Neural cell (in vitro differentiated cells): ENCODE results near the gene ABCA6. TPM values are rescaled to one million over a fixed set of nuclear protein-coding genes. Genes with fewer than 3 reads are reported as not detected.

Source experiments
- H2AFZ ChIP-seq: fragments of 200-600, 300-800 bp; sonication (generic), shearing (Covaris generic); 2 replicates; pipeline ENCODE4 v1.6.0; 2014; ENCODE audit warnings: low read depth, mild to moderate bottlenecking, antibody characterized with exemption, low read length, moderate library complexity
- H3F3A ChIP-seq: fragments of 200-600 bp; shearing (Covaris generic); 2 replicates; pipeline ENCODE4 v1.6.1; 2016; ENCODE audit warnings: mild to moderate bottlenecking, moderate library complexity, mixed read lengths, antibody characterized with exemption, low read length; ENCODE audit not compliant: insufficient read depth, poor library complexity, severe bottlenecking
- H3K27ac ChIP-seq: fragments of 200-600, 300-800 bp; sonication (generic), shearing (Covaris generic); 2 replicates; pipeline ENCODE4 v1.5.1; 2014; ENCODE audit warnings: mild to moderate bottlenecking, low read length, moderate library complexity
- H3K27me3 ChIP-seq: fragments of 300-800, 200-600 bp; sonication (generic), shearing (Covaris generic); 2 replicates; pipeline ENCODE4 v1.6.0; 2014; ENCODE audit warnings: mild to moderate bottlenecking, low read depth, low read length, moderate library complexity; ENCODE audit not compliant: insufficient read depth
- H3K36me3 ChIP-seq: fragments of 300-800, 200-600 bp; sonication (generic), shearing (Covaris generic); 2 replicates; pipeline ENCODE4 v1.5.1; 2014; ENCODE audit warnings: mild to moderate bottlenecking, antibody characterized with exemption, low read length, moderate library complexity; ENCODE audit not compliant: insufficient read depth
- H3K4me2 ChIP-seq: fragments of 300-800, 200-600 bp; sonication (generic), shearing (Covaris generic); 2 replicates; pipeline ENCODE4 v1.6.0; 2014; ENCODE audit warnings: mild to moderate bottlenecking, low read length
- H3K4me3 ChIP-seq: fragments of 300-800, 200-600 bp; sonication (generic), shearing (Covaris generic); 2 replicates; pipeline ENCODE4 v1.5.1; 2014; ENCODE audit warnings: mild to moderate bottlenecking, low read length, moderate library complexity
- H3K79me2 ChIP-seq: fragments of 200-600 bp; shearing (Covaris generic); replicated peaks from 2 replicates; pipeline ENCODE4 v1.6.0; 2014; ENCODE audit warnings: mild to moderate bottlenecking, low read length, moderate library complexity; ENCODE audit not compliant: insufficient read depth
- H3K9ac ChIP-seq: fragments of 300-800, 200-600 bp; sonication (generic), shearing (Covaris generic); 2 replicates; pipeline ENCODE4 v1.6.1; 2016; ENCODE audit warnings: mild to moderate bottlenecking, low read length, mixed read lengths
- H3K9me2 ChIP-seq: fragments of 200-600 bp; shearing (Covaris generic); 2 replicates; pipeline ENCODE4 v1.6.1; 2016; ENCODE audit warnings: mild to moderate bottlenecking, low read length, mixed read lengths; ENCODE audit not compliant: insufficient read depth
- H3K9me3 ChIP-seq: fragments of 200-600, 300-800 bp; sonication (generic), shearing (Covaris generic); 2 replicates; pipeline ENCODE4 v1.6.1; 2016; ENCODE audit warnings: mild to moderate bottlenecking, mixed run types, low read length, moderate library complexity, mixed read lengths
- H4K20me1 ChIP-seq: fragments of 200-600 bp; shearing (Covaris generic); 2 replicates; pipeline ENCODE4 v1.6.1; 2016; ENCODE audit warnings: mild to moderate bottlenecking, mixed run types; ENCODE audit not compliant: insufficient read depth
- CTCF ChIP-seq: fragments of 450-650 bp; IDR thresholded peaks from 2 replicates; pipeline ENCODE4 v1.5.1; 2014; ENCODE audit warnings: antibody characterized with exemption, mild to moderate bottlenecking, moderate library complexity; ENCODE audit not compliant: poor library complexity, severe bottlenecking
- EP300 ChIP-seq: fragments of 450-650 bp; conservative IDR thresholded peaks from 2 replicates; pipeline ENCODE4 v1.6.1; 2014; ENCODE audit warnings: antibody characterized with exemption, mild to moderate bottlenecking, moderate library complexity; ENCODE audit not compliant: poor library complexity, severe bottlenecking
- EZH2 ChIP-seq: fragments of 200-600, 300-800 bp; shearing (Covaris generic), sonication (generic); IDR thresholded peaks from 2 replicates; pipeline ENCODE4 v1.6.1; 2014; ENCODE audit warnings: antibody characterized with exemption, low read length, borderline replicate concordance, mild to moderate bottlenecking; ENCODE audit not compliant: insufficient read depth, poor library complexity, severe bottlenecking
- MXI1 ChIP-seq: fragments of 450-650 bp; conservative IDR thresholded peaks from 2 replicates; pipeline ENCODE4 v1.6.1; 2014; ENCODE audit warnings: antibody characterized with exemption, mild to moderate bottlenecking; ENCODE audit not compliant: poor library complexity, severe bottlenecking
- POLR2AphosphoS5 ChIP-seq: IDR thresholded peaks from 2 replicates; pipeline ENCODE4 v1.6.1; 2012
- RAD21 ChIP-seq: fragments of 450-650 bp; conservative IDR thresholded peaks from 2 replicates; pipeline ENCODE4 v1.6.1; 2014; ENCODE audit warnings: antibody characterized with exemption, mild to moderate bottlenecking, moderate library complexity
- SMC3 ChIP-seq: fragments of 450-650 bp; conservative IDR thresholded peaks from 2 replicates; pipeline ENCODE4 v1.6.1; 2014; ENCODE audit warnings: antibody characterized with exemption, mild to moderate bottlenecking, moderate library complexity; ENCODE audit not compliant: poor library complexity
- TAF1 ChIP-seq: IDR thresholded peaks from 2 replicates; pipeline ENCODE4 v1.6.1; 2012; ENCODE audit warnings: low read depth
- polyA plus RNA-seq: library from polyadenylated mRNA; depleted of rRNA; stranded (reverse); fragments of >200 nt; gene quantifications from 2 replicates; pipeline ENCODE4 v1.2.3, GENCODE V29; 2014
- TF ChIP-seq, protein P1 (sequence below): IDR thresholded peaks from 2 replicates; pipeline ENCODE4 v1.6.1; 2012; ENCODE audit warnings: borderline replicate concordance

The ABCA6 gene
- polyA plus RNA-seq, 1 donor from 2014 or later = 1.6 TPM

- Histone ChIP-seq H3K4me2 (no peak overlapping the region), H3K9me2 (no peaks in the 10 kb centered on the region), H3K79me2 (no peaks in the 10 kb centered on the region), H3F3A (no peaks in the 10 kb centered on the region), H2AFZ (no peak overlapping the region), H3K4me3 (no peak overlapping the region), H3K9ac (no peak overlapping the region), H3K9me3 (no peaks in the 10 kb centered on the region), H3K27ac (no peak overlapping the region), H4K20me1 (no peaks in the 10 kb centered on the region), H3K27me3 (no peaks in the 10 kb centered on the region), H3K36me3 (no peaks in the 10 kb centered on the region)
- TF ChIP-seq, protein P1, sequence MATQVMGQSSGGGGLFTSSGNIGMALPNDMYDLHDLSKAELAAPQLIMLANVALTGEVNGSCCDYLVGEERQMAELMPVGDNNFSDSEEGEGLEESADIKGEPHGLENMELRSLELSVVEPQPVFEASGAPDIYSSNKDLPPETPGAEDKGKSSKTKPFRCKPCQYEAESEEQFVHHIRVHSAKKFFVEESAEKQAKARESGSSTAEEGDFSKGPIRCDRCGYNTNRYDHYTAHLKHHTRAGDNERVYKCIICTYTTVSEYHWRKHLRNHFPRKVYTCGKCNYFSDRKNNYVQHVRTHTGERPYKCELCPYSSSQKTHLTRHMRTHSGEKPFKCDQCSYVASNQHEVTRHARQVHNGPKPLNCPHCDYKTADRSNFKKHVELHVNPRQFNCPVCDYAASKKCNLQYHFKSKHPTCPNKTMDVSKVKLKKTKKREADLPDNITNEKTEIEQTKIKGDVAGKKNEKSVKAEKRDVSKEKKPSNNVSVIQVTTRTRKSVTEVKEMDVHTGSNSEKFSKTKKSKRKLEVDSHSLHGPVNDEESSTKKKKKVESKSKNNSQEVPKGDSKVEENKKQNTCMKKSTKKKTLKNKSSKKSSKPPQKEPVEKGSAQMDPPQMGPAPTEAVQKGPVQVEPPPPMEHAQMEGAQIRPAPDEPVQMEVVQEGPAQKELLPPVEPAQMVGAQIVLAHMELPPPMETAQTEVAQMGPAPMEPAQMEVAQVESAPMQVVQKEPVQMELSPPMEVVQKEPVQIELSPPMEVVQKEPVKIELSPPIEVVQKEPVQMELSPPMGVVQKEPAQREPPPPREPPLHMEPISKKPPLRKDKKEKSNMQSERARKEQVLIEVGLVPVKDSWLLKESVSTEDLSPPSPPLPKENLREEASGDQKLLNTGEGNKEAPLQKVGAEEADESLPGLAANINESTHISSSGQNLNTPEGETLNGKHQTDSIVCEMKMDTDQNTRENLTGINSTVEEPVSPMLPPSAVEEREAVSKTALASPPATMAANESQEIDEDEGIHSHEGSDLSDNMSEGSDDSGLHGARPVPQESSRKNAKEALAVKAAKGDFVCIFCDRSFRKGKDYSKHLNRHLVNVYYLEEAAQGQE = no peak
- no peak for TF ChIP-seq TAF1
- TF ChIP-seq MXI1 = no peak
- no peak for TF ChIP-seq POLR2AphosphoS5
- TF ChIP-seq SMC3 = no peak
- TF ChIP-seq EZH2 = no peak
- no peak for TF ChIP-seq CTCF
- no peak for TF ChIP-seq RAD21
- no peak for TF ChIP-seq EP300
Measured at GRCh38 chr17:69143683-69144231, 2.1 kb upstream of the ABCA6 start.

- Histone ChIP-seq H3K79me2 (no peaks in the 10 kb centered on the region), H4K20me1 (no peaks in the 10 kb centered on the region), H3K36me3 (no peaks in the 10 kb centered on the region), H3K9me3 (no peaks in the 10 kb centered on the region), H3K27ac (no peak overlapping the region), H3K27me3 (no peaks in the 10 kb centered on the region), H3K4me3 (no peak overlapping the region), H3K4me2 (no peak overlapping the region), H2AFZ (no peak overlapping the region), H3F3A (no peaks in the 10 kb centered on the region), H3K9me2 (no peaks in the 10 kb centered on the region), H3K9ac (no peak overlapping the region)
- TF ChIP-seq, protein P1 = no peak
- TF ChIP-seq CTCF = no peak
- TF ChIP-seq RAD21 = no peak
Measured at GRCh38 chr17:69143151-69143550, 1.5 kb upstream of the ABCA6 start.
